Upper lobe of right lung (tissue), 1 donor: ENCODE data around the gene L2HGDH. TPM values are rescaled to one million over a fixed set of nuclear protein-coding genes. Genes with fewer than 3 reads are reported as not detected.
A peak's percentile ranks its signal among the peaks of the same experiment; 100 is the strongest.

Source experiments
- ATAC-seq: fragments of 200-7000 bp; cut with Tn5 transposase; one replicate; pipeline ENCODE4 v1.9.1; 2020; ENCODE audit warnings: mild to moderate bottlenecking, moderate library complexity
- DNase-seq: peaks from one replicate; pipeline ENCODE4 v3.0.0-alpha.2; 2020
- H3K27ac ChIP-seq: fragments of 200-600 bp; one replicate; pipeline ENCODE4 v1.8.0; 2022
- H3K27me3 ChIP-seq: fragments of 200-600 bp; one replicate; pipeline ENCODE4 v1.8.0; 2022; ENCODE audit warnings: mild to moderate bottlenecking
- H3K36me3 ChIP-seq: fragments of 200-600 bp; one replicate; pipeline ENCODE4 v1.8.0; 2022
- H3K4me1 ChIP-seq: fragments of 200-600 bp; one replicate; pipeline ENCODE4 v1.8.0; 2022
- H3K4me3 ChIP-seq: fragments of 200-600 bp; one replicate; pipeline ENCODE4 v1.8.0; 2022; ENCODE audit warnings: mild to moderate bottlenecking
- H3K9me3 ChIP-seq: fragments of 200-600 bp; one replicate; pipeline ENCODE4 v1.8.0; 2022
- intact Hi-C: fragments of 100-400 bp; cut with DNase I; formaldehyde crosslinking; loops from one replicate; pipeline ENCODE4 v1.11.0; 2022
- total RNA-seq: library from RNA; stranded (reverse); fragmentation: NEBNext Ultra II Directional; extraction: Animal tissue kit (Norgen Biotek cat#: 25700); gene quantifications from one replicate; pipeline ENCODE4 v1.2.1, GENCODE V29; 2021
- TF ChIP-seq, protein P1 (sequence below): fragments of 200-600 bp; IDR thresholded peaks from one replicate; pipeline ENCODE4 v1.8.0; 2022; ENCODE audit warnings: antibody characterized with exemption
- donor health status: DM: no; HTN: yes; CAD: no; lungs with severe emphysema.

The L2HGDH gene
- total RNA-seq, 1 donor from 2014 or later: 4.5 TPM

DNA sequence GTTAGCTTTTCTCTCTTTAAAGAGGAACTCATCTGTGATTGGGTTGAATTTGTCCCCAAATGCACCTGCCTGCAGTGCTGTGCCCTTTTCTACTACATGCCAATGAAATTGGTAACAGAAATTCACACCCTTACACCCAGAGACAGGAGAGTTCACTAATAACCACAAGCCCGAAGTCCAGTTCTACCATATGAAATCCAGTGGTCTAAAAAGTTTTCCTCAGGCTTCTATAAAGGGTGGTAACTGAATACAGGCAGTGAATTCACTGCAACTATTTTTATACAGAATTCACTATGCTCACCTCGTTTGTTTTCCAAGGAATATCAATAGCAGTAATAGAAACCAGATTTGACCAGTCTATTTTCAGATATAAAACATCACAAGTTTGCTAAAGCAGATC, 49.2 kb downstream of the L2HGDH start:
- intact Hi-C loops: no loop called here
- ATAC-seq: no peak

DNA sequence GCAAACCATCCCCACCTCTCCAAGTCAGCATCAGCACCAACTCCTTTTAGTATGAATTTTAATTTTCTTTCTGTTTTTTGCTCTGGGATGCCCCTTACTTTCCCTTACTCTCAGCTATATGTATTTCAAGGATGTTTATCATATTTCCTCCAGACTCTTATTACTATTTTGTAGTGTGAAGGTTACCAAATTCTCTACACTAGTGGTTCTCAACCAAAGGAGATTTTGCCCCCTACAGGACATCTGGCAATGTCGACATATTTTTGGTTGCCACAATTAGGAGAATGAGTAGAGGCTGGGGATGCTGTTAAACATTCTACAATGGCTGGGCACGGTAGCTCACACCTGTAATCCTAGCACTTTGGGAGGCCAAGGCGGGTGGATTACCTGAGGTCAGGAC, 51.5 kb downstream of the L2HGDH start:
- no peaks in the 10 kb centered on the region for H3K9me3 ChIP-seq
- H3K27ac ChIP-seq: no peak overlapping the region
- peak; percentile 58 for ATAC-seq
- no peak for DNase-seq
- TF ChIP-seq, protein P1, sequence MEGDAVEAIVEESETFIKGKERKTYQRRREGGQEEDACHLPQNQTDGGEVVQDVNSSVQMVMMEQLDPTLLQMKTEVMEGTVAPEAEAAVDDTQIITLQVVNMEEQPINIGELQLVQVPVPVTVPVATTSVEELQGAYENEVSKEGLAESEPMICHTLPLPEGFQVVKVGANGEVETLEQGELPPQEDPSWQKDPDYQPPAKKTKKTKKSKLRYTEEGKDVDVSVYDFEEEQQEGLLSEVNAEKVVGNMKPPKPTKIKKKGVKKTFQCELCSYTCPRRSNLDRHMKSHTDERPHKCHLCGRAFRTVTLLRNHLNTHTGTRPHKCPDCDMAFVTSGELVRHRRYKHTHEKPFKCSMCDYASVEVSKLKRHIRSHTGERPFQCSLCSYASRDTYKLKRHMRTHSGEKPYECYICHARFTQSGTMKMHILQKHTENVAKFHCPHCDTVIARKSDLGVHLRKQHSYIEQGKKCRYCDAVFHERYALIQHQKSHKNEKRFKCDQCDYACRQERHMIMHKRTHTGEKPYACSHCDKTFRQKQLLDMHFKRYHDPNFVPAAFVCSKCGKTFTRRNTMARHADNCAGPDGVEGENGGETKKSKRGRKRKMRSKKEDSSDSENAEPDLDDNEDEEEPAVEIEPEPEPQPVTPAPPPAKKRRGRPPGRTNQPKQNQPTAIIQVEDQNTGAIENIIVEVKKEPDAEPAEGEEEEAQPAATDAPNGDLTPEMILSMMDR: peak; percentile 45
- intact Hi-C loops: no loop called here
- no peaks in the 10 kb centered on the region for H3K36me3 ChIP-seq
- H3K4me3 ChIP-seq: no peak overlapping the region
- H3K4me1 ChIP-seq: no peaks in the 10 kb centered on the region
- no peaks in the 10 kb centered on the region for H3K27me3 ChIP-seq

More for the DNA sequence above, 49.2 kb downstream of the L2HGDH start:
- DNase-seq: no peak
- Histone ChIP-seq H3K4me1 (no peaks in the 10 kb centered on the region), H3K4me3 (no peak overlapping the region), H3K9me3 (no peaks in the 10 kb centered on the region), H3K27ac (no peak overlapping the region), H3K27me3 (no peaks in the 10 kb centered on the region), H3K36me3 (no peaks in the 10 kb centered on the region)
- TF ChIP-seq, protein P1: no peak

DNA sequence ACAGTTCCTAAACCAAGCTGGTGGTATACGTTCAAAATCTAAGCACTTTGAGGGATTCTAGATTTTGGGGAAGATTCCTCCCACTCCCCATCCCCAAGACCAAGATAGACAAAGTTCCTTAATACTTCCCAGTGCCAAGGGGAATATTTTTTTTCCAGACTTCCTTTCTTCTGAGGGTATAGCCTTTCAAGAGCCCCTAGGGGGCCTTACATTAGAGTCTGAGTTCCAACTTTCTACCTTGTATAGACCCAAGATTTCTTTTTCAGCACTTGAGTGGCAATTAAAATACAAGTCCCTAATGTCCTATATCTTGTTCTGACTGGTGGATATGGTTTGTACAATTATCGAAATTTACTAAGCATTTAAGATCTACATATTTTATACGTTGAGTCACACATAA, 52.0 kb downstream of the L2HGDH start:
- no peak for ATAC-seq
- DNase-seq: no peak
- Histone ChIP-seq H3K4me3 (no peak overlapping the region), H3K27ac (no peak overlapping the region), H3K27me3 (no peaks in the 10 kb centered on the region), H3K9me3 (no peaks in the 10 kb centered on the region), H3K36me3 (no peaks in the 10 kb centered on the region), H3K4me1 (no peaks in the 10 kb centered on the region)
- TF ChIP-seq, protein P1: no peak
- intact Hi-C loops: no loop called here

DNA sequence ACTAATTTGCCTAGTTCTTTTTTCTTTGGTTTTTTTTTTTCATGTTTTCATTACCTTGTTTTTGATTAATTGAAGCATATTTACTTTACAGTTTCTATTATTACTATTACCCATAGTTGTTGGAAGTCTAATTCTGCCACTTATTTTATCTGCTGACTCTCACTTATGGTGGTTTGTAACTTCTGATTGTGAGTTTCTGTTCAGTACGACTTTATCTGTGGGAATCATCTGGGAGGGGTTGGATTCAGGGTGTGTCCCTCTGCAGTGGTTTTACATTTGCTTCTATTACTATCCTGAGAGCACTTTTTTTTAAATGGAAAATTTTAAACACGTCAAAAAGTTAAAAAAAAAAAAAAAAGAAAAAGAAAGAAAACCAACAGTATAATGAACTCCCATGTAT, 54.3 kb downstream of the L2HGDH start:
- no peak for DNase-seq
- no peaks in the 10 kb centered on the region for H3K4me1 ChIP-seq
- no peak for ATAC-seq
- H3K9me3 ChIP-seq: no peaks in the 10 kb centered on the region
- intact Hi-C loops: no loop called here
- H3K4me3 ChIP-seq: no peak overlapping the region
- TF ChIP-seq, protein P1: no peak
- no peak overlapping the region for H3K27ac ChIP-seq
- no peaks in the 10 kb centered on the region for H3K27me3 ChIP-seq
- H3K36me3 ChIP-seq: no peaks in the 10 kb centered on the region

DNA sequence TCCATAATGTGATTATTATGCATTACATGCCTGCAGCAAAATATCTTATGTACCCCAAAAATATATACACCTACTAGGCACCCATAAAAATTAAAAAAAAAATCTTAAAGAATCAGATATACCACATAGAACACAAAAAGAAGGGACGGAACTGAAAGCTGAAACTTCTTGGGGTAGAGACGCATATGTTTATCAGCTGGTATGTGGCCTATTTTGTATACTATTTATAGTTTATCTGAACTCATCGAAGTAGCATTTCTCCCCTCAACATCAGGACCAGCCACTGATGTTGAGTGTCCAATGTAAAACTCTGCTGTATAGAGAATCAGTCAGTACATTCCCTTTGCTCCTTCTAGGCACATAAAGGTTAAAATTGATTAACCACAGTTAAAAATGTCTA, 57.8 kb downstream of the L2HGDH start:
- intact Hi-C loops: no loop called here
- DNase-seq: no peak
- Histone ChIP-seq H3K27me3 (no peaks in the 10 kb centered on the region), H3K27ac (no peak overlapping the region), H3K9me3 (no peaks in the 10 kb centered on the region), H3K36me3 (no peaks in the 10 kb centered on the region), H3K4me3 (no peak overlapping the region), H3K4me1 (no peaks in the 10 kb centered on the region)
- TF ChIP-seq, protein P1: no peak
- ATAC-seq: no peak

DNA sequence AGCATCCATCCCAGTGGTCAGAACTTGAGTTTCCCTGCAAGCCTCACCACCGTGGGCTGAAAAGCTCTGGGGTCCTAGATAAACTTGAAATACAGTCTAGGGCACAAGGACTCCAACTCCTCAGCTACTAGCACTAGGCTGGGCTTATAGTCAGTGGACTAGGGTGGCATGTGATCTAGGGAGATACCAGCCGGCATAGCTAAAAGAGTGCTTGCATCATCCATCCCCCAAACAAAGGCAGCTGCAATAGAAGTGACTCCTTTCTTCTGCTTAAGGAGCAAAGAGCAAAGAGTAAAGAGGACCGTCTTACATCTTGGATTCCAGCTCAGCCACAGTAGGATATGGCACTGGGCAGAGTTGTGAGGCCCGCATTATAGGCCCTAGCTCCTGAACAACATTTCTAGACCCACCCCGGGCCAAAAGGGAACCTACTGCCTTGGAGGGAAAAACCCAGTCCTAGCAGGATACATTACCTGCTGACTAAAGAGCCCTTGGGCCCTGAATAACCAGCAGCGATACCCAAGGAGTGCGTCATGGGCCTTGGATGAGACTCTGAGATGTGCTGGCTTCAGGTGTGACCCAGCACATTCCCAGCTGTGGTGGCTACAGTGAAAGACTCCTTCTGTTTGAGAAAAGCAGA, 62.8 kb downstream of the L2HGDH start:
- ATAC-seq (no peak), DNase-seq (no peak)
- Histone ChIP-seq H3K27ac (no peak overlapping the region), H3K4me3 (no peak overlapping the region), H3K9me3 (no peaks in the 10 kb centered on the region), H3K4me1 (no peaks in the 10 kb centered on the region), H3K36me3 (peaks cover 7% of the 10 kb centered on the region), H3K27me3 (no peaks in the 10 kb centered on the region)
- TF ChIP-seq, protein P1: no peak
- intact Hi-C loops: no loop called here
